ENCODE measurements around the gene SLC35E2B.

Gene SLC35E2B

DNA sequence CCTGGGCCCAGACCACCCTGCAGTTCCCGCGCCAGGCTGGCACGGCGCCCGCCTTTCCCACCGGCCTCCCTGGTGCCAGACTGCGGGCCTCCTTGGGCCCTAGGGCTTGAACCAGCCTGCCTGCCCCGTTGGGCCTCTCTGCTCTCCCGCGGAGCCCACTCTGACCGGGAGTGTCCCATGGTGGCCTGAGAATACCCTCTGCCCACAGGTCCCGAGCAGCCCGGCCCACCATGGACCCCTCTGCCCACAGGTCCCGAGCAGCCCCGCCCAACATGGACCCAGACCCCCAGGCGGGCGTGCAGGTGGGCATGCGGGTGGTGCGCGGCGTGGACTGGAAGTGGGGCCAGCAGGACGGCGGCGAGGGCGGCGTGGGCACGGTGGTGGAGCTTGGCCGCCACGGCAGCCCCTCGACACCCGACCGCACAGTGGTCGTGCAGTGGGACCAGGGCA lies 69.4 kb downstream of the SLC35E2B start:
- DNase-seq = no peak

DNA sequence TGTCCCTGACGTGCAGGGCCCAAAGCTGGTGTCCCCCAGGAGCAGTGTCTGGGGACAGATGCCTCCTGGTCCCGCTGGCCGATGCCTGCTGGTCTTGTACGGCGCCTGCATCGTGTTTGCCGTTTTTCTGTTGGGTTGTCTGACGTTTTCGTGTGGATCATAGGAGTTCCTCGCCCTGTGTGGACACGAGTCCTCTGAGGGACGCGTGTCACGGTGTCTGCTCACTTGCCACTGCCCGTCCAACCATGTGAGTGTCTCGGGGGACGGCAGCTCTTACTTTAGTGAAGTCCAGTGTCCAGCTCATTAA lies 69.9 kb downstream of the SLC35E2B start:
- no peak for DNase-seq

DNA sequence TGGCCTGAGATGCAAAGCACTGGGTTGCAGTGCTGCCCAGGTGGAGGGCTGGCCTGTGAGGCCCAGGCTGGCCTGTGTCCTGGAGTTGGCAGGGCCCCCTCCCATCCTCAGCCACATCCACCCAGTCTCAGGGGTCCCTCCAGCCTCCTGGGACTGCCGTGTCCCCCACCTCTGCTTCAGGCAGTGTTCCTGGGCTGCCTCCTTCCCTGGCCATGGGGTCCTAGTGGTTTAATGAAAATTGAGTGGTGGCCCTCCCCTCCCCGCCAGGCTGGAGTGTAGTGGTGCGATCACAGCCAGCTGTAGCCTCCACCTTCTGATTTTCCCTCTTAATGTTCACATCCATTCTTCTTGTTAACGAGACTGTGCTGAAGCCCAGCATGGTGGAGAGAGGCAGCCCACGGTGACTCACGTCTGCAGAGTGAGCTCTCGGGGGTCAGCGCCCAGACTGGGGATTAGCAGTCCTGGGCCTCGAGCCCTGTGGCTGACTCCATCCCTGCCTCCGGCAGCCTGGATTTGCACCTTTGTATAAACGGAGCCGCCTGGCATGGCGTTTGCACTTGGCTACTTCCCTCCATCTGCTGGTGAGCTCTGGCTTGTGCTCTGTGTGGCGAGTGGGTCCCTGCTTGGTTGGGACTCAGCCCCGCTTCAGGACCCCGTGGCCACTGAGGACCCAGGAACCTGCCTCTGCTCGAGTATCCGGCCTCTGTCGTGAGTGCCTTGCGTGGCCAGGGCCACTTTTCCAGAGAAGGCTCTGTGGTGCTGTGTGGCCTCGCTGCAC lies 70.4 kb downstream of the SLC35E2B start:
- DNase-seq = no peak

DNA sequence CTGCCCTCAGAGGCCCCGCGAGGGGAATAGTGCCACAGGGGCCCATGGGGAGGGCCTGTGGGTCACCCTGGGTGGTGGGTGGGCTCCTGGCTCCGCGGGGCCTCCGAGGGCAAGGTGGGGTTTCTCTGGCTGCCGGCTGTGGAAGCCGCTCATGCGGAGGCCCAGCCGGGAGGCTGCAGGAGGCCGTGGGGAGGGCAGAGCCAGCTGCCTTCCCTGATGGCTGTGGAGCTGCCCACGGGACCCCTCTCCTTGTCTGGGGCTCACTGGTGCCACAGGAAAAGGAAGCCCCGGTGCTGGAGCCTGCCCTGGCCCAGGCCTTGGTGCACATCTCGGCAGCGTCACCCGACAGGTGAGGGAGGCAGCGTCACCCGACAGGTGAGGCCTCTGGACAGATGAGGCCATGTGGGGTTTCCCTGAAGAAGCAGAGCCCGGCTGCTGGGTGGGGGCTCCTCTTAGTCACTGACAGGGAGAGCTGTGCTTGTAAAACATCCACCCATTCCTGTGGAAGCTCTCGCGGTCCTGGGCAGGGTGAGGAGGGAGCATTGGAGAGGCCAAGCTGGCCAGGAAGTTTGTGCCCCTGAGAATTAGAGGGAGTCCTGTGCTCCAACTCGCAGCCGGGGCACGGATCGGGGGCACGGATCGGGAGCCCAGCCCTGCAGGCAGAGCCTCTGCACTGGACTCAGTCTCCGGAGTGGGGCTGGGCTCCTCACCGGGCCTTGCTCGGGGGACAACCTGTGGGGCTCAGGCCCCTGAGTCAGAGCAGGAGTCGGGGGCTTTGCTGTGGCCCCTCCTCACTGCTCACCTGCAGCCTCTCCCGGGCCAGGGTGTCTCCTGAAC lies 71.2 kb downstream of the SLC35E2B start:
- no peak for DNase-seq

GRCh38 chr1:1620433-1621139 lies 72.0 kb downstream of the SLC35E2B start:
- no peak for DNase-seq

GRCh38 chr1:1619917-1620361 lies 72.7 kb downstream of the SLC35E2B start:
- DNase-seq = no peak

DNA sequence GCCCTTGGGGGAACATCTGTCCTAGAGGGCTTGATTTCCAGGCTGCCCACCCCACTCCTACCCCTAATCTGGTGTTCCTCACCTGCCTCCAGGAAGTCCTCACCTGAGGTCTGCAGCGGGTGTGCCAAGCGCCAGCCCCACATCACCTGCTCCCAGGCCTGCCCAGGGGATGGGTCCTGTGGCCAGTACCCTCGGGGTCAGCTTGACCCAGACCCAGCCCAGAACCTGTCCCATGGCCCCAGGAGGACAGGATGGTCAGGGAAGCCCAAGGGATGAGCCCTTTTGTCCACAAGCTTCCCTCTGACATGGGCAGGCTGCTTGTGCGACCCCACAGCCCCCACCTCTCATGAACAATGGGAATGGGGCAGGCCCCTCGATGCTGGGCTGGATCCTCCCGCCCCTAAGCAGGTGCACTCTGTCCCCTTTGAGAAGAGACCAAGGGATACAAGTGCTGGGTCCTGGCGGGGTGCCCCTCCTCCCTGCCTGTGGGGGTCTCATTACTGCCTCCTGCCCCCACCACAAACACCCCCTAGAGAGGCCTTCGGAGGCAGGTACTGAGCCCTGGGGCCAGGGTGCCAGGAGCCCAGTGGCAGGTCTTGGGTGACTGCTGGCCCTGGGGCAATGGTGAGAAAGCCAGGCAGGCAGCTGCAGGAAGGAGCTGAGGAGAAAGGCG lies 74.1 kb downstream of the SLC35E2B start:
- DNase-seq = no peak

DNA sequence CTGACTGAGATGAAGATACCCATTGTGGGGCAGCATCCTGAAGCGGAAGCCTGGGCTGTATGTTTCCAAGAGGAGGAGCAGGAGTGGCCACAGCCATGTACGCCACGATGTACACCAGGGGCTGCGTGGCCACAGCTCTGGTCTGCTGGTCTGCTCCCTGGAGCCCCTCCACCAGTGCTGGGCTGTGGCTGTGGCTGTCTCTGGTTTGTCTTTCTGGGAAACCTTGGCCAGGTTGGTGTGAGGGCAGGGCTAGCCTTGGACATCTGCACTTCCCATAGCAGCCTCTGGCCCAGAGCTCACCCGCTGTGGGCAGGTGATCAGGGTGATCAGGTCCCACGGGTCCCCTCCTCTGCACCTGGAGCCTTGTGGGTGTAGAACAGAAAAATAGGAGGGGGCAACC lies 74.7 kb downstream of the SLC35E2B start:
- DNase-seq = no peak

GRCh38 chr1:1617516-1617915 lies 75.1 kb downstream of the SLC35E2B start:
- DNase-seq = no peak

DNA sequence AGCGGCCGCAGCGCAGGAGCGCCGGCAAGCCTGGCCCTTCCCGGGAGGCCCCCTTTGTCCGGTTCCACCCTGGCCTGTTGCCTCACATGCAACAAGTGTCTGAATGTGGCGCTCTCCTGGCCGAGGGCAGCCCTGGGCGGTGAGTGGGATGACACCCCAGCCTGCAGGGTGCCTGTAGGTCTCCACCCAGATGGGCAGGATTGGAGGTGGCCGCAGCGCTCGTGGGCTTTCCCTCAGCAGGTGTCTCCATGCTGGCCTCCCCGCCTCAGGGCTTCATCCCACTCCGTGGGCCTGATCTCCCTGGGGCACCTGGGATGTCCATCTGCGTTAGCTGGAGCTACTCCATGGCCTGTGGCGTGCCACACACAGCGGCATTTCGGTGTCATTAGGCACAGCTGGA lies 75.8 kb downstream of the SLC35E2B start:
- no peak for DNase-seq

GRCh38 chr1:1616045-1616790 lies 76.4 kb downstream of the SLC35E2B start:
- no peak for DNase-seq

GRCh38 chr1:1615256-1616044 lies 77.1 kb downstream of the SLC35E2B start, which contains the start of gene MIB2:
TSS of gene MIB2 (plus strand) at chr1:1615500. CDS start at chr1:1623453, 7,953 bp downstream.
- DNase-seq = peak; percentile 91

DNA sequence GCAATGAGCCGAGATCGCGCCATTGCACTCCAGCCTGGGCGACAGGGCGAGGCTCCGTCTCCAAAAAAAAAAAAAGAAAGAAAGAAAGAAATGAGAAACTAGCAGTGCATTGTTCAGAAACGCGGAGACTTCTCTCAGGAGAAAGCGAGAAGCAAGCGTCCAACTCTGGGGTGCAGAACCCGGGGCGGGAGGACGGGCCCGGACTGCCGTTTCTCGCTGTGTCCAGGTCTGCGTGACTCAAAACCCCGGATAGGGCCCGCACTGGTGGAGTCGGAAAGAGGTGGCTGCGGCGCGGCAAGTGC lies 77.7 kb downstream of the SLC35E2B start:
- DNase-seq = no peak

DNA sequence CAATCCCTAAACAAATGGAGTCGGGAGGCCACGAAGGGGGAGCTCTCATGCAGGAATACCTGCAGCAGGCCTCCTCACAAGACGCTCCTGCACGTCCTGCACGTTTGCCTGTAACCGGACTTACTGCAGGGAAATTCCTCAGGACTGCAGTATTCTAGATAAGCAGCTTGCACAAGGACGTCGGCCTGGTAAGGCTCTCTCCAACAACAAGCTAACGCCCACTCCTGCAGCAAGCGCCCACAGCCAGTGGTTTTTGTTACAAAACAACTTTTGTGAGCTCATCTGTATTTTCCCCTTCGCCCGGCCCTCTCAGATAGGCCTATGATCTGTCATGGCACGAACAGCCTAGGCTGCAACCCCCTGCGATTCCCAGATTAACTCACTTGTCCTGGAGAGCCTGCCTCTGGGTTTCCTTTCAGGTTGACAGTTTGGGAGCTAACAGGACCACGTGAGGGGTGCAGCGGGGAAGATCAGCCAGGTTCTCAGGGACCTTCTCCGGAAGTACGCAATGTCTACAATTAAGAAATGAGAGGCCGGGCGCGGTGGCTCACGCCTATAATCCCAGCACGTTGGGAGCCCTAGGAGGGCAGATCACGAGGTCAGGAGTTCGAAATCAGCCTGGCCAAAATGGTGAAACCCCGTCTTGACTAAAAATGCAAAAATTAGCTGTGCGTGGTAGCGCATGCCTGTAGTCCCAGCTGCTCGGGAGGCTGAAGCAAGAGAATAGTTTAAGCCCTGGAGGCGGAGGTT lies 78.2 kb downstream of the SLC35E2B start:
- peak; percentile 75 for DNase-seq

DNA sequence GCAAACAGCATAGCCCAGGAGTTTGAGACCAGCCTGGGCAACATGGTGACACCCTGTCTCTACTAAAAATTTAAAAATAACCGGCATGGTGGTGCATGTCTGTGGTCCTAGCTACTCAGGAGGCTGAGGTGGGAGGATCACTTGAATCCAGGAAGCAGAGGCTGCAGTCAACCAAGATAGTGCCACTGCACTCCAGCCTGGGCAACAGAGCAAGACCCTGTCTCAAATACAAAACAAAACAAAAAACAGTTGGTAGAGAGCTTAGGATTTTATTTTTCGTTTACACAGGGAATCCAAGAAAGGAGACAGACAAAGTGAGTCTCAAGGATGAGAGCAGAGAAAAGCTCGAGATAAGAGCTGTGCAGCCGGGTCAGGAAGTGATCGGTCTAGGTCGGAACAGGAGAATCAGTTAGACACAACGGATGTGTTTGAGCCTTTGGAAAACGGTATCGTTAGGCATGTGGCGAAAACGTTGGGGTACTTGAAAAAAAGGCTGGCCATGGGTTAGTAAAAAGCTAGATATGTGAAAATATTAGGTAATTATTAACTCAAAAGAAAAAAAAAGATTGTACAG lies 79.0 kb downstream of the SLC35E2B start:
- DNase-seq = no peak

DNA sequence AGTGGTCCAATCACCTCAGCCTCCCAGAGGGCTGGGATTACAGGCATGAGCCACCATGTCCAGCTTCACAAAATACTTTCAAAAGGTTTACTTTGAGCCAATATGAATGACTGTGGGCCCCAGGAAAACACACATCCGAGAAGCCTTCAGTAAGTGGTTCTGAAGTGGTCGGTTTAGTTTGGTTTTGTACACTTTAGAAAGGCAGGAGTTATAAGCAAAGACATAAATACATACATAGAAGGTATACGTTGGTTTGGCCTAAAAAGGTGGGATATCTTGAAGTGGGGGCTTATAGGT lies 80.5 kb downstream of the SLC35E2B start:
- no peak for DNase-seq

DNA sequence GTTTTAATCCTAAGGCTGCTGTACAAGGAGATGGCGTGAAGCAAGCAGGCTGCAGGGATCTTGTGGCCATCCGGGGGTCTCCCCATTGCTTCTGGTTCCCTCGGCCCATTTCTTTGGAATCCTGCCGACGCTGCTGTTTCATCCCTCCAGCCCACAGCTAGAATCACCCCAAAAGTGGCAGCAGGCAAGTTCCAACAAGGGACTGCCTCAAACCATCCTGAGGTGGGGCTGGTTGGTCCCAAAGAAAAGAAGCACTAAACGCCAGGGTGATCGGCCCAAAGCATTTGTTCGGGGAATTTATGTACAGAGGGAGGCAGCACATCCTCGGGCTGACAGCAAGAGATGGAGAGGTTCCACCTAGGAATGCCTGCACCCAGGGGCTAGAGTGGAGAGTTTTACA lies 81.8 kb downstream of the SLC35E2B start:
- no peak for DNase-seq

DNA sequence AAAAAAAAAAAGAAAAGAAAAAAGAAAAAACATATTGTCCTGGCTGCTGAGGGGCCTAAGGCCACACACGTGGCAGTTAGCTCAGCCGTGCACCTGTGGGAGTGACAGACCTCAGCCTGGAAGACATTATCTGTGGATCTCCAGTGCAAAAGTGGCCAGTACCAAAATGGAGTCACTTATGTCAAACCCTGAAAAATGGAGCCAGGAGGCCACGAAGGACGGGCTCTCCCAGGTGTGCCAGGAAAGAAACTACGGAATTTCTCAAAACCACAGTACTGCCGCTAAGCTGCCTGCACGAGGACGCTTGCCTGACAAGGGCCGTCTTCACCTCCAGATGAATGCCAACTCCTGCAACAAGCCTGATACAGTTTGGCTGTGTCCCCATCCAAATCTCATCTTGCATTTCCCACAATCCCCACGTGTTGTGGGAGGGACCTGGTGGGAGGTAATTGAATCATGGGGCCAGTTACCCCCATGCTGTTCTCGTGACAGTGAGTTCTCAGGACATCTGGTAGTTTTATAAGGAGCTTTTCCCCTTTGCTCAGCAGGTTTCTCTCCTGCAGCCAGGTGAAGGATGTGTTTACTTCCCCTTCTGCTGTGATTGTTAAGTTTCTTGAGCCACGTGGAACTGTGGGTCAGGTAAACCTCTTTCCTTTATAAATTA lies 82.6 kb downstream of the SLC35E2B start:
- DNase-seq = no peak
